NCI-H2171 (cell line): ENCODE results near the gene ATP13A2.

Source experiments
- DNase-seq: peaks from one replicate; lab custom pipeline; 2025; lab: John Stamatoyannopoulos, UW

Gene ATP13A2

GRCh38 chr1:17031436-17031835, 19.7 kb upstream of the ATP13A2 start:
- no peak for DNase-seq

DNA sequence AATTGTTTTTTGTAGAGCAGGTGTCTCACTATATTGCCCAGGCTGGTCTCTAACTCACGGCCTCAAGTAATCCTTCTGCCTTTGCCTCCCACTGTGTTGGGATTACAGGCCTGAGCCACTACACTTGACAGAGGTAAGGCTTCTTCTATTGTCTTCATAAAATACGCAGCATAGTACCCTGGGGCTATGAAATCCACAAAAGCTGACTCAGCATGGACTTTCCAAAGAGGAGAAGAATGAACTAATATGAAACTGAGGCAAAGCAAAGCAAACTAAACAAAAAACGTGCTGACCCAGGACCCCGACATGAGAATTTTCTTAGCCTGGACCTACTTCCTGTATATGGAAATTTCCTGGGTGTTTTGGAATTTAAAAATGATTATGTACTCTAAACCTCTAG, 18.5 kb upstream of the ATP13A2 start:
- DNase-seq, result no peak

GRCh38 chr1:17028662-17029188, 17.0 kb upstream of the ATP13A2 start:
- DNase-seq, result no peak

DNA sequence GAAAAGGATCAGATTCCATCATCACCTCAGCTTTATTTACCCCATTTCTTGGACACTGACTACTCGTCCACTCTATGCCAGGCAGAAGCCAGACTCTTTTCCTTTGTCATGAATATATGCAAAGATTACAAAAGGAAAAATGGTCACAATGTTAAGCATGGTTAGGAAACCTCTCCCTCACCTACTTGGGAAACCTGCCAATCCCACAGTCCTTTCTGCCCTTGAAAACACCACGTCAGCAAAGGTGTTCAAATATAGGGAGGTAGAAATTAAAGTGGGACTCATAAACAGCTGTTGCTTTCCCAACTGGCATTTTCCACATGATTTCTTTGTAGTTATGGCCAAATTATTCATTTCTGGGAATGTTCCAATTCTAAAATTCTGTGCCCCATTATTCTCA, 16.2 kb upstream of the ATP13A2 start:
- no peak for DNase-seq

GRCh38 chr1:17027403-17027802, 15.7 kb upstream of the ATP13A2 start:
- no peak for DNase-seq

DNA sequence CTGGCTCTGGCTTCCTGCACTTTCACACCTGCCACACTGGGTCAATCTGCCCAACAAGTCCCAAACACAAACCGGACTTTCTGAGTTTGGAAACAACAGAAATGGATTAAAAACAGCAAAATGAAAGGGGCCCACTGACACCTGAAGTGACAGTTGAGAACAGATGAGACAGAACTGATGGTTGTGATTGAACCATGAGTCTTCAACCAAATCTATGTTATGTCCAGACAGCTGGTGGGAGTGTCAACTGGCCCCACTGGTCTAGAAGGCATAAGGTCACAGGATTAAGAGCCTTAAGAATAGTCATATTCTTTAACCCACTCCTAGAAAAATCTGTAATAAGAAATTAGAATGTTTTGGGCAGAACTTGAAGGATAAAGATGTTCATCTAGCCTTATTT, 13.0 kb upstream of the ATP13A2 start:
- no peak for DNase-seq

DNA sequence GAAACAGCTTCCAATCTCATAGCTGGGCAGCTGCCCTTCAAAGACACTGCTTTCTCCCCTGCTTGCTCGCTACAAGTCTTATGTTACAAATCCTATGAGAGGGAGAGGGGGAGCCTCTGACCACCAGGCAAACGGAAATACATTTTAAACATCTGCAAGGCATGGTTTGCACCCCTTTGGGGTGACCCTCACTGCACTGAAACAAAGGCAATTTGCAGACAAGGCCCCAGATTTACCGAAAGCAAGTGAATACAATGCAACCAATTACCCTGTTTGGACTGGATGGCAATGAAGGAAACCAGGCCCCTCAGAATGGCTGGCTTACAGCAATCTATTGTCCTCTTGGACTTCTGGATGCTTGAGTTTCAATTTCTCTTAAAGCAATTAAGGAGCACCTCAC, 11.8 kb upstream of the ATP13A2 start:
- DNase-seq, result no peak

DNA sequence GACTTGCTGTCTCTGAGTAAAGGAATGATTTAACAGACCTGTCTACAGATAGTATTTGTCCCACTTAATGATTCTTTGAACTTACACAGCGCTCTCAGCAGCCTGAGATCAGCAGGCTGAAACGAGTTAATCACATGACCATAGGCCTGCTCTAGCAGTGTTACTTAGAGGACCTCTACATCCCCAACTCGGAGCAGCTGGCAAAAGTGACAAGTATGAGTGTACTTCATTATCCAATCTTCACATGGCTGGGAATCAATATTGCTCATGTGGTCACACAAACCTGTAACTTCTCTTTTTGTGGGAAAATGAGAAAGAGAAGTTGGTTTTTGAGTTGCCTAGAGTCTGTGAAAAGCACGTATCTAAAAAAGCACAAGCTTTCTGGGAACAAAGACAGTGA, 11.4 kb upstream of the ATP13A2 start:
- no peak for DNase-seq

GRCh38 chr1:17021896-17022295, 10.2 kb upstream of the ATP13A2 start:
- DNase-seq, result no peak

- no peak for DNase-seq
These were observed 8.8 kb upstream of the ATP13A2 start for GRCh38 chr1:17020502-17020901.

DNA sequence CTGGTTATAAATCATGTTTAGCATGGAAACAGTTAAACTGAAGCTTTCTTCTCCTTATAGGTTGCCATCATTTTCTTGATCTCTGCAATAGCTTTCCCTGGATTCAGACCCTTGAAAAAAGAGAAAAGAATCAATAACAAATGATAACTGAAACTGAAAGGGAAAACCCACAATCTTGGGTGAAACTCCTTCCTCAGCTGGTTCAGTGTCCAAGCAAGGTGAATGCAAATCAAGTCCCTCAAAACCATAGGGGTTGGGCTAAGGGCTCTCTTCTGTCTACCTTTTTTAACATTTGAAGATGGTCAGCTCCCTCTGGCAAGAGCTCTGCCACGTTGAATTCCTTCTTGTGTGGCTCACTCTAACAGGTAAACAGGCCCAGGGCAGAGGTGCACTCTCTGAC, 7.1 kb upstream of the ATP13A2 start:
- no peak for DNase-seq

DNA sequence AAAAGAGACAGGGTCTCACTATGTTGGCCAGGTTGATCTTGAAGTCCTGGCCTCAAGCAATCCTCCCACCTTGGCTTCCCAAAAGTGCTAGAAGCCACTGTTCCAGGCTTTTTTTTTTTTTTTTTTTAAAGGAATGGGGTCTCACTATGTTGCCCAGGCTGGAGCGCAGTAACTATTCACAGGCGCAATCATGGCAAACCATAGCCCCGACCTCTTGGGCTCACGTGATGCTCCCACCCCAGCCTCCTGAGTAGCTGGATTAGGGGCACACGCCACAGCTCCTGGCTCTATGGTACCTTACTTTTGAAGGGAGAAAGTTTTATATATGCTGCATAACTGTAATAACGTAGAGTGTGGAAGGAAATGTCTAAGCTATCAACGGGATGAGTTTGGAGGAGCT, 5.7 kb upstream of the ATP13A2 start:
- no peak for DNase-seq

- DNase-seq, result no peak
These were observed 4.6 kb upstream of the ATP13A2 start for GRCh38 chr1:17016317-17016661.

DNA sequence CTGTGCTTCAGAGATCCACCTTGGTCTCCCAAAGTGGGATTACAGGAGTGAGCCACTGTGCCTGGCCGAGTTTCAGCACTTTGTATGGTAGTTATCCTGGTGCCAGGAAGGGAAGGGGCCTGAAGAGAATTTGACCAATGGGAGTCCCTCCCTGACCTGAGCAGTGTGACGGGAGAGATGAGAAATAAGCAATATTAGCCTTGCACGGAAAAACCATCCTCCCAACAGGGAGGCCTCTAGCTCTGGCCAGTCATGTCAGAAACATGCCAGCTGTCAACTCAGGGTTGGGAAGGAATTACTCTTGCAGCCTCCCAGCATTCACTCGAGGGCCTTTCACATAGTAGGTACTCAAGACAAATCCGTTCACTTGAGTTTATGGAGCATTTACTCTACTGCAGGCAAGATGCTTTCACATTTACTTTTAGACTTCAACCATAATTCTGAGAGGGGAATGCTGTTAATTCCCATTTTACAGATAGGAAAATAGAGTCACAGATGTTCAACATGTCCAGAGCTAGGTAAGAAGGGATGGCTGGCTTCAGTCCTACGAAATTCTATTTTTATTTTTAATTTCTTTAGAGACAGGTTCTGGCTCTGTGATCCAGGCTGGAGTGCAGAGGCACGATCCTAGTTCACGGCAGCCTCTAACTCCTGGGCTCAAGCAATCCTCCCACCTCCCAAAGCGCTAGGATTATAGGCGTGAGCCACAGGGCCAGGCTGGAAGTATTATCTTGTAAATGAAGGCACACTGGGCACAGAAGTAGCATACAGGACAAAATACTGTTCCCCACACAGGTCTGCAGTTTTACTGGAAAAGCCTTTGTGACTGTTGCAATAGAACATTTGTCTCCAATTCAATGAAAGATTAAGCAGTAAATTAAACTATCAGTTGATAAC, 3.2 kb upstream of the ATP13A2 start:
- DNase-seq, result no peak

DNA sequence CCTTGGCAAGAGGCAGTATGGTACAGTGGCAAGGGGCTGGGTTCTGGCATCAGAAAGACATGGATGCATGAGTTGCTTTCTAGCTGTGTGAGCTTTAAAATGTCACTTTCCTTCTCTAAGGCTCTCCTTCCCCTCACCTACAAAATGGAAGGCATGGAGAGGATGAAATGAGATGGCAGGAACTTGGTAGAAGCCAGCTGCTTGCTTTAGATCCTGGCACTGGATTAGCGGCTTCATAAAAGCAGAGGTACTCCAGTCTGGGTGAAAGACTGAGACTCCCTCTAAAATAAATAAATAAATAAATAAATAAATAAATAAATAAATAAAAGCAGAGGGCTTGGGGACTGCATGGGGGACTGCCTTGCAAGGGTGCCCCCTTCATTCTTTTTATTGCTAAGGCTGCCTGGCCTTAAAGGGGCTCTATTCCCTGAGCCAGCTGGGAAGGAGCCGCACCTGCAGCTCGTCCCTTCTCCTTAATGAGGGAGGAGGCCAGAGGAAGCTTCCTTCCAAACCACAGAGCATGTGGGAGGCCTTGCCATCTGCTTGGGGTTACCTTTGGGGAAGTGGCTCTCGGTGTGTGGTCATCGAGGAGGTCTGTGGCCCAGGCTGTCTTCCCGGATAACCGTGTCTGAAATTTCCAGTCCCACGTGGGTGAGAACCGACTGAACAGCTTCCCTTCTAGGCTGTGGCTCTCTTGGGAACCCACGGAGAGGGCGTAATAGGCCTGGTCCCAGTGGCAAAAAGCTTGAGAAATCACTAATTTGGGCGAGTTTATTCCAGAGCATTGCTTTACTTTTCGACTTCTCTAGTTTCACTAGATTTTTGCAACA, 2.0 kb upstream of the ATP13A2 start:
- DNase-seq, result no peak

GRCh38 chr1:17012775-17013490, 1.2 kb upstream of the ATP13A2 start:
- no peak for DNase-seq

DNA sequence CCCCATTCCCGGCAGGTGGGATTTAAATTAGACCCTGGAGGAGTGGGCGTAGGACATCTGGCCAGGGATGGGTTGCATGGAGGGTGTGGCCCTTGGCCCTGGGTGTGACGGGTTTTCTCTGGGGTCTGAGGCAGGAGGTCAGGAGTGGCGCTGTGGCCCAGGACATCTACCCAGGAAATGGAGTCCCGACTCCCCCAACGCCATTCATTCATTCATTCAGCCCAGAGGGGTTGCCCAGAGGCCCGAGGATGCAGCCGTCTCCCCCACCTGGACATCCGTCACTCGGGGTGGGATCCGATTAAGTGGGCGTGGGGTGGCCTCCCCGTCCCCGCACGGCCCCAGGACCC, 663 bp downstream of the ATP13A2 start:
- DNase-seq, result no peak

DNA sequence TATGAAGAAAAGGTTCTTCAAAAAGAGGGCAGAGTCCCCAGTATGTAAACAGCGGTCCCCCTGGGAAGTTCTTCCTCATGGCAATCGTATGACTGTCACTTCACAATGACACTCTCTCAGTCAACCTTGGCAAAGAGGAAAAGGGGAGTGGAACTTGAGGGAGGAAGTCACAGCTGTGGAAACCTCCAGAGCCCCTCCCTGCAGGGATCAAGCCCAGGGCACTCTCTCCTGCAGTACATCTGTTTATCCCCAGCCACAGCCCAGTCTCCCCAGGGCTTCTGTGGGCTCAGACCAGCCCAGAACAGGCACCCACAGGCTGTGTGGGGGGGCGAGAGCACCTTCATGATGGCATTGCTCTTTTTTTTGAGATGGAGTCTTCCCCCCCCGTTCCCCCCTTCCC, 2.0 kb downstream of the ATP13A2 start:
- no peak for DNase-seq

GRCh38 chr1:17008208-17008855, 3.4 kb downstream of the ATP13A2 start:
- DNase-seq, result no peak

DNA sequence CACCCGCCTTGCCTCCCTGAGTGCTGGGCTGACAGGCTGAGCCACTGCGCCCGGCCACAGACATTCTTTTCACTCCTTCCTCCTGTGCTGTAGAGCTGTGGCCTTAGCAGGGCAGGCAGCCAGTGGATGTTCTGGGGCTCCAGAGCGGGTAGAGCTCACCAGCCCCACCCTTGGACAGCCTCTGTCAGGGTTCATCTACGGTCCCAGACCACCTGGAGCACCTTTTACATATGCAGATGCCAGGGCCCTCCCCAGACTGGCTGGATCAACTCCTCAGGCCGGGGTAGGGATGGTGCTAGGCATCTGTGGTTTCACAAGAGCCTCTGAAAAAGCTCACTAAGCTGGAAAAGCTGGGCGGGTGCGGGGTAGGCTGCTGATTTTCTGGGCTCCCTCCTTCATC, 4.6 kb downstream of the ATP13A2 start:
- DNase-seq, result no peak

GRCh38 chr1:17005365-17005740, 6.4 kb downstream of the ATP13A2 start:
- no peak for DNase-seq
